H1 (cell line): ENCODE results near the gene KIAA0319L. TPM values are rescaled to one million over a fixed set of nuclear protein-coding genes. Genes with fewer than 3 reads are reported as not detected.

Experiments used
- CHD2 ChIP-seq: IDR thresholded peaks from 2 replicates; pipeline ENCODE4 v1.6.1; 2012; ENCODE audit warnings: low read length, improper control_type of control experiment
- CHD7 ChIP-seq: fragments of 300-600 bp; sonication (generic); IDR thresholded peaks from 2 replicates; pipeline ENCODE4 v1.7.1; 2012; ENCODE audit warnings: low read length, moderate library complexity, mild to moderate bottlenecking, inconsistent platforms; ENCODE audit not compliant: insufficient replicate concordance
- GTF2F1 ChIP-seq: IDR thresholded peaks from 2 replicates; pipeline ENCODE4 v1.6.1; 2012; ENCODE audit warnings: low read depth, low read length, improper control_type of control experiment, borderline replicate concordance
- HDAC2 ChIP-seq, 2 experiments: fragments of 300-600 bp in 1 of 2; sonication (generic) in 1 of 2; IDR thresholded peaks; 2 replicates each; pipeline ENCODE4 v1.6.1; 2011 to 2012; ENCODE audit warnings: low read depth in 2 of 2, low read length in 2 of 2, mild to moderate bottlenecking in 2 of 2, moderate library complexity in 2 of 2, borderline replicate concordance in 1 of 2, inconsistent platforms in 1 of 2
- NRF1 ChIP-seq: IDR thresholded peaks from 2 replicates; pipeline ENCODE4 v1.6.1; 2011; ENCODE audit warnings: mild to moderate bottlenecking, low read depth, low read length, improper control_type of control experiment
- SIN3A ChIP-seq, 2 experiments: IDR thresholded peaks in 1 of 2; conservative IDR thresholded peaks in 1 of 2; 2 replicates each; pipeline ENCODE4 v1.6.1; 2011 to 2012; ENCODE audit warnings: low read length in 2 of 2, improper control_type of control experiment in 1 of 2, low read depth in 1 of 2, mild to moderate bottlenecking in 1 of 2
- SUZ12 ChIP-seq: fragments of 200-600 bp; sonication (generic); IDR thresholded peaks from 2 replicates; pipeline ENCODE4 v1.6.1; 2012; ENCODE audit warnings: mild to moderate bottlenecking, inconsistent platforms, low read length, moderate library complexity, mixed read lengths
- polyA plus RNA-seq, 7 experiments: library from polyadenylated mRNA; depleted of rRNA in 3 of 7; stranded (reverse) in 5 of 7; unstranded in 2 of 7; fragments of >200 nt in 5 of 7; fragments of 200-250 nt in 2 of 7; gene quantifications; 1 replicate in 5 of 7; 2 replicates in 1 of 7; 4 replicates in 1 of 7; pipeline versions ENCODE4 v1.2.1 to v1.2.3, GENCODE V29; 2011 to 2013; ENCODE audit warnings: missing spikeins in 2 of 7, mixed read lengths in 2 of 7
- total RNA-seq: library from RNA; stranded (reverse); fragmentation: NEBNext Ultra II Directional; extraction: Animal tissue kit (Norgen Biotek cat#: 25700); gene quantifications from 2 replicates; pipeline ENCODE4 v1.2.1, GENCODE V29; 2021
- TF ChIP-seq, protein P1 (sequence below), 3 experiments: IDR thresholded peaks; 1 replicate in 2 of 3; 2 replicates in 1 of 3; pipeline versions ENCODE4 v1.5.1 to v1.6.1; 2011; ENCODE audit warnings: low read length in 3 of 3, mild to moderate bottlenecking in 3 of 3, inconsistent platforms in 2 of 3, low read depth in 1 of 3, moderate library complexity in 1 of 3; ENCODE audit not compliant: insufficient read depth in 1 of 3; ENCODE audit errors: control extremely low read depth in 1 of 3

Gene KIAA0319L
- total and polyA plus RNA-seq, 2 of the 8 experiments (the other 6 are each of a cell fraction or from before 2014, with no cell fraction given) = 40.1 to 55.7 TPM

GRCh38 chr1:35451125-35451528, 106.1 kb downstream of the KIAA0319L start (continued):
- no peak for TF ChIP-seq CHD7
- TF ChIP-seq GTF2F1 = no peak
- TF ChIP-seq SUZ12 = no peak
- 0 out of 4 replicates have a peak, but pooled peaks of 1 of the 2 experiments have one; percentile 29 for TF ChIP-seq SIN3A (conservative IDR thresholded peaks at IDR 0.05 in 1 of 2, IDR thresholded peaks at IDR 0.05 in 1 of 2; ENCODE audit: low read depth in 1 of 2, low read length in 2 of 2)
- TF ChIP-seq CHD2 = no peak
- no peak for TF ChIP-seq HDAC2 (IDR thresholded peaks at IDR 0.05; ENCODE audit: borderline replicate concordance in 1 of 2, low read depth in 2 of 2, low read length in 2 of 2)
- TF ChIP-seq, protein P1, sequence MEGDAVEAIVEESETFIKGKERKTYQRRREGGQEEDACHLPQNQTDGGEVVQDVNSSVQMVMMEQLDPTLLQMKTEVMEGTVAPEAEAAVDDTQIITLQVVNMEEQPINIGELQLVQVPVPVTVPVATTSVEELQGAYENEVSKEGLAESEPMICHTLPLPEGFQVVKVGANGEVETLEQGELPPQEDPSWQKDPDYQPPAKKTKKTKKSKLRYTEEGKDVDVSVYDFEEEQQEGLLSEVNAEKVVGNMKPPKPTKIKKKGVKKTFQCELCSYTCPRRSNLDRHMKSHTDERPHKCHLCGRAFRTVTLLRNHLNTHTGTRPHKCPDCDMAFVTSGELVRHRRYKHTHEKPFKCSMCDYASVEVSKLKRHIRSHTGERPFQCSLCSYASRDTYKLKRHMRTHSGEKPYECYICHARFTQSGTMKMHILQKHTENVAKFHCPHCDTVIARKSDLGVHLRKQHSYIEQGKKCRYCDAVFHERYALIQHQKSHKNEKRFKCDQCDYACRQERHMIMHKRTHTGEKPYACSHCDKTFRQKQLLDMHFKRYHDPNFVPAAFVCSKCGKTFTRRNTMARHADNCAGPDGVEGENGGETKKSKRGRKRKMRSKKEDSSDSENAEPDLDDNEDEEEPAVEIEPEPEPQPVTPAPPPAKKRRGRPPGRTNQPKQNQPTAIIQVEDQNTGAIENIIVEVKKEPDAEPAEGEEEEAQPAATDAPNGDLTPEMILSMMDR (IDR thresholded peaks at IDR 0.05; ENCODE audit: control extremely low read depth in 1 of 3, insufficient read depth in 1 of 3, low read depth in 1 of 3, low read length in 3 of 3) = peak; percentile 88 to 91 (median 89)
- TF ChIP-seq NRF1 = no peak
